HG03159 (cell line): ENCODE results near the gene NSD2.
"Not testable (repeated sequence)": the region's sequence is repeated elsewhere in the genome, so short reads cannot be mapped to it uniquely, and the experiment has no call there.

Experiments
- ATAC-seq: cut with Tn5 transposase; IDR thresholded peaks from one replicate; pipeline ENCODE4 v1.9.1; 2021; ENCODE audit warnings: mild to moderate bottlenecking, moderate library complexity; ENCODE audit not compliant: unreplicated experiment

Gene NSD2

GRCh38 chr4:1895971-1896657 is 24.9 kb downstream of the NSD2 start:
- no peak for ATAC-seq

GRCh38 chr4:1896658-1896991 is 25.4 kb downstream of the NSD2 start:
- ATAC-seq = no peak

- no peak for ATAC-seq
Measured at GRCh38 chr4:1898007-1898406, 26.8 kb downstream of the NSD2 start.

GRCh38 chr4:1898681-1899080 is 27.5 kb downstream of the NSD2 start:
- no peak for ATAC-seq

- ATAC-seq = peak; percentile 85
Measured at GRCh38 chr4:1899149-1900086, 28.2 kb downstream of the NSD2 start.

- ATAC-seq = no peak
Measured at GRCh38 chr4:1900087-1900433, 28.9 kb downstream of the NSD2 start.

- ATAC-seq = no peak
Measured at GRCh38 chr4:1900624-1901023, 29.4 kb downstream of the NSD2 start.

- ATAC-seq = no peak
Measured at GRCh38 chr4:1901127-1901526, 29.9 kb downstream of the NSD2 start.

GRCh38 chr4:1902243-1902642 is 31.1 kb downstream of the NSD2 start:
- no peak for ATAC-seq

- no peak for ATAC-seq
Measured at GRCh38 chr4:1903035-1903434, 31.8 kb downstream of the NSD2 start.

- no peak for ATAC-seq
Measured at GRCh38 chr4:1904042-1904441, 32.8 kb downstream of the NSD2 start.

GRCh38 chr4:1907848-1908525 is 36.8 kb downstream of the NSD2 start:
- ATAC-seq = no peak

- not testable (repeated sequence) for ATAC-seq
Measured at GRCh38 chr4:1909696-1910095, 38.5 kb downstream of the NSD2 start.

- no peak for ATAC-seq
Measured at GRCh38 chr4:1910643-1911042, 39.5 kb downstream of the NSD2 start.

- not testable (repeated sequence) for ATAC-seq
Measured at GRCh38 chr4:1911316-1911715, 40.1 kb downstream of the NSD2 start.

GRCh38 chr4:1922821-1923220 is 51.6 kb downstream of the NSD2 start:
- no peak for ATAC-seq

- no peak for ATAC-seq
Measured at GRCh38 chr4:1927675-1928074, 56.5 kb downstream of the NSD2 start.

- no peak for ATAC-seq
Measured at GRCh38 chr4:1928356-1929239, 57.4 kb downstream of the NSD2 start.

GRCh38 chr4:1932736-1933135 is 61.5 kb downstream of the NSD2 start:
- ATAC-seq = no peak

GRCh38 chr4:1933700-1934099 is 62.5 kb downstream of the NSD2 start:
- ATAC-seq = no peak

GRCh38 chr4:1937550-1937949 is 66.4 kb downstream of the NSD2 start:
- ATAC-seq = no peak
